Stomach (tissue), 4 donors: ENCODE measurements around the gene ATP1A1.

Experiments
- EP300 ChIP-seq: sonication (generic); formaldehyde crosslinking; IDR thresholded peaks from one replicate; pipeline ENCODE4 v1.6.1; 2017; ENCODE audit warnings: antibody characterized with exemption
- TF ChIP-seq, protein P1 (sequence below), 7 experiments: fragments of 450-650 bp in 4 of 7; fragments of 200-600 bp in 3 of 7; sonication (generic) in 3 of 7; IDR thresholded peaks; one replicate each; pipeline ENCODE4 v1.5.1; 2016 to 2019; ENCODE audit warnings: antibody characterized with exemption in 7 of 7, control low read depth in 2 of 7, mild to moderate bottlenecking in 1 of 7

DNA sequence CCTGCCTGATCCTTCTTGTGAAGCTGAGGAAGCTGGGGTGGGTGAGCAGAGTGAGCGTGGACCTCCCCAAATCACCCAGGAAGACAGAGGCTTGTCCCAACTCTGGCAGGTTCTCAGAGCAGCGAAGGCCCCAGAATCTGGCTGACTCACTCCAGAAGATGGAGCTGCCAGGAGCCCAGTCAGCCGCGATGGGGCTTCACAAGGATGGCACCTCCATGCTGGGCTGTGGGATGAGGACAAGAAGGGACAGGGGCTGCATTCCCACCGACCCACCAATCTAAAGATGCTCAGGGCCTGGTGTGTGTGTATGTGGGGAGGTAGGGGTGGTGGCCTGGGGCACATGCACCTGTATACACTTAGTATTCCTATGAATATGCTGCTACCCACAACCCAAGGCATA, 52.9 kb downstream of the ATP1A1 start:
- TF ChIP-seq, protein P1, sequence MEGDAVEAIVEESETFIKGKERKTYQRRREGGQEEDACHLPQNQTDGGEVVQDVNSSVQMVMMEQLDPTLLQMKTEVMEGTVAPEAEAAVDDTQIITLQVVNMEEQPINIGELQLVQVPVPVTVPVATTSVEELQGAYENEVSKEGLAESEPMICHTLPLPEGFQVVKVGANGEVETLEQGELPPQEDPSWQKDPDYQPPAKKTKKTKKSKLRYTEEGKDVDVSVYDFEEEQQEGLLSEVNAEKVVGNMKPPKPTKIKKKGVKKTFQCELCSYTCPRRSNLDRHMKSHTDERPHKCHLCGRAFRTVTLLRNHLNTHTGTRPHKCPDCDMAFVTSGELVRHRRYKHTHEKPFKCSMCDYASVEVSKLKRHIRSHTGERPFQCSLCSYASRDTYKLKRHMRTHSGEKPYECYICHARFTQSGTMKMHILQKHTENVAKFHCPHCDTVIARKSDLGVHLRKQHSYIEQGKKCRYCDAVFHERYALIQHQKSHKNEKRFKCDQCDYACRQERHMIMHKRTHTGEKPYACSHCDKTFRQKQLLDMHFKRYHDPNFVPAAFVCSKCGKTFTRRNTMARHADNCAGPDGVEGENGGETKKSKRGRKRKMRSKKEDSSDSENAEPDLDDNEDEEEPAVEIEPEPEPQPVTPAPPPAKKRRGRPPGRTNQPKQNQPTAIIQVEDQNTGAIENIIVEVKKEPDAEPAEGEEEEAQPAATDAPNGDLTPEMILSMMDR (IDR thresholded peaks at IDR 0.05): no peak
- TF ChIP-seq EP300: no peak
